Fibroblast of lung (primary cell): Measurements from ENCODE around the gene ZNF609. TPM values are rescaled to one million over a fixed set of nuclear protein-coding genes. Genes with fewer than 3 reads are reported as not detected.
A peak's percentile ranks its signal among the peaks of the same experiment; 100 is the strongest.

ENCODE experiments used
- DNase-seq, 2 donors: peaks; one replicate each; pipeline versions ENCODE4 v3.0.0 to v3.0.0-alpha.2; 2010; ENCODE audit warnings: low read depth in 2 of 2
- H2AFZ ChIP-seq: 2 replicates; pipeline ENCODE4 v1.5.1; 2012; ENCODE audit warnings: low read length, control low read depth, inconsistent platforms
- H3K27ac ChIP-seq: 2 replicates; pipeline ENCODE4 v1.5.1; 2011; ENCODE audit warnings: low read length, control low read depth; ENCODE audit not compliant: insufficient read depth
- H3K27me3 ChIP-seq: 2 replicates; pipeline ENCODE4 v1.5.1; 2011; ENCODE audit warnings: mild to moderate bottlenecking, low read length; ENCODE audit not compliant: control insufficient read depth, insufficient read depth
- H3K36me3 ChIP-seq: 2 replicates; pipeline ENCODE4 v1.5.1; 2011; ENCODE audit warnings: low read length; ENCODE audit not compliant: control insufficient read depth, insufficient read depth
- H3K4me1 ChIP-seq: 2 replicates; pipeline ENCODE4 v1.5.1; 2011; ENCODE audit warnings: low read length; ENCODE audit not compliant: control insufficient read depth, insufficient read depth; ENCODE audit errors: extremely low read depth
- H3K4me2 ChIP-seq: 2 replicates; pipeline ENCODE4 v1.5.1; 2011; ENCODE audit warnings: low read length, control low read depth; ENCODE audit not compliant: insufficient read depth; ENCODE audit errors: extremely low read depth
- H3K4me3 ChIP-seq, 4 experiments: fragments of 200-600 bp in 1 of 4; sonication (generic) in 1 of 4; replicated peaks in 1 of 4; 2 replicates each; pipeline ENCODE4 v1.5.1; 2011 to 2016; ENCODE audit warnings: low read length in 4 of 4, low read depth in 3 of 4, mild to moderate bottlenecking in 3 of 4, control low read depth in 2 of 4, inconsistent platforms in 1 of 4, mixed read lengths in 1 of 4; ENCODE audit not compliant: insufficient read depth in 1 of 4; ENCODE audit errors: control extremely low read depth in 1 of 4
- H3K79me2 ChIP-seq: 2 replicates; pipeline ENCODE4 v1.5.1; 2012; ENCODE audit warnings: mild to moderate bottlenecking, low read length, inconsistent platforms; ENCODE audit not compliant: control insufficient read depth, insufficient read depth
- H3K9ac ChIP-seq: 2 replicates; pipeline ENCODE4 v1.5.1; 2011; ENCODE audit warnings: mild to moderate bottlenecking, low read length, control low read depth; ENCODE audit not compliant: insufficient read depth
- H3K9me3 ChIP-seq: 2 replicates; pipeline ENCODE4 v1.5.1; 2012; ENCODE audit warnings: low read depth, low read length; ENCODE audit not compliant: control insufficient read depth, insufficient read depth
- H4K20me1 ChIP-seq: 2 replicates; pipeline ENCODE4 v1.5.1; 2011; ENCODE audit warnings: low read length; ENCODE audit not compliant: control insufficient read depth, insufficient read depth; ENCODE audit errors: extremely low read depth
- CTCF ChIP-seq, 2 donors: IDR thresholded peaks in 1 of 2; conservative IDR thresholded peaks in 1 of 2; 1 replicate in 1 of 2; 2 replicates in 1 of 2; pipeline ENCODE4 v1.5.1; 2011 to 2012; ENCODE audit warnings: low read length in 2 of 2, control low read depth in 1 of 2, inconsistent platforms in 1 of 2, low read depth in 1 of 2, mild to moderate bottlenecking in 1 of 2
- EZH2 ChIP-seq: IDR thresholded peaks from 2 replicates; pipeline ENCODE4 v1.5.1; 2012; ENCODE audit warnings: low read length, control low read depth, mild to moderate bottlenecking; ENCODE audit errors: missing control alignments
- polyA plus RNA-seq, 2 donors: library from polyadenylated mRNA; depleted of rRNA in 1 of 2; stranded (reverse) in 1 of 2; unstranded in 1 of 2; fragments of >200 nt; gene quantifications; 2 replicates each; pipeline ENCODE4 v1.2.1, GENCODE V29; 2011 to 2012; ENCODE audit warnings: missing spikeins in 1 of 2
- total RNA-seq: library from RNA; depleted of rRNA; stranded (reverse); fragments of >200 nt; gene quantifications from 2 replicates; pipeline ENCODE4 v1.2.1, GENCODE V29; 2014

ZNF609 gene
- total and polyA plus RNA-seq, 2 donors (not counting 1 experiment from before 2014, with no cell fraction given), result 10.8 to 14.7 TPM

- TF ChIP-seq EZH2 (no peak), CTCF (conservative IDR thresholded peaks at IDR 0.05 in 1 of 2, IDR thresholded peaks at IDR 0.05 in 1 of 2; ENCODE audit: low read depth in 1 of 2, low read length in 2 of 2) (no peak)
- Histone ChIP-seq H3K36me3 (peaks cover 2% of the 10 kb centered on the region), H2AFZ (no peak overlapping the region)
Measured at GRCh38 chr15:64423970-64424369, 36.4 kb upstream of the ZNF609 start.

GRCh38 chr15:64425221-64425620 is 35.2 kb upstream of the ZNF609 start:
- Histone ChIP-seq H3K36me3 (peaks cover 2% of the 10 kb centered on the region), H3K27ac (no peak overlapping the region), H3K79me2 (no peaks in the 10 kb centered on the region), H3K4me2 (no peak overlapping the region), H2AFZ (no peak overlapping the region), H3K4me1 (peaks cover 4% of the 10 kb centered on the region), H3K27me3 (no peaks in the 10 kb centered on the region), H3K9me3 (no peaks in the 10 kb centered on the region), H3K9ac (no peak overlapping the region), H4K20me1 (no peaks in the 10 kb centered on the region), H3K4me3 (no peak overlapping the region)
- no peak for TF ChIP-seq EZH2
- TF ChIP-seq CTCF (conservative IDR thresholded peaks at IDR 0.05 in 1 of 2, IDR thresholded peaks at IDR 0.05 in 1 of 2; ENCODE audit: low read depth in 1 of 2, low read length in 2 of 2), result no peak
- no peak for DNase-seq

More at GRCh38 chr15:64423970-64424369, 36.4 kb upstream of the ZNF609 start:
- no peak for DNase-seq
- Histone ChIP-seq H3K79me2 (no peaks in the 10 kb centered on the region), H3K9me3 (no peaks in the 10 kb centered on the region), H3K4me1 (no peaks in the 10 kb centered on the region), H3K27ac (no peak overlapping the region), H4K20me1 (no peaks in the 10 kb centered on the region), H3K27me3 (no peaks in the 10 kb centered on the region), H3K9ac (no peak overlapping the region), H3K4me2 (no peak overlapping the region), H3K4me3 (no peak overlapping the region)

- no peak overlapping the region for H3K27ac ChIP-seq
- TF ChIP-seq CTCF (conservative IDR thresholded peaks at IDR 0.05 in 1 of 2, IDR thresholded peaks at IDR 0.05 in 1 of 2; ENCODE audit: low read depth in 1 of 2, low read length in 2 of 2), result peak; percentile 7 to 20
- no peak for TF ChIP-seq EZH2
- H2AFZ ChIP-seq, result no peak overlapping the region
- H3K27me3 ChIP-seq, result no peaks in the 10 kb centered on the region
- no peaks in the 10 kb centered on the region for H3K36me3 ChIP-seq
- H3K9ac ChIP-seq, result no peak overlapping the region
- no peak overlapping the region for H3K4me2 ChIP-seq
- DNase-seq, result peak; percentile 37 to 65
- no peaks in the 10 kb centered on the region for H3K9me3 ChIP-seq
- H4K20me1 ChIP-seq, result no peaks in the 10 kb centered on the region
- H3K4me3 ChIP-seq, result no peak overlapping the region
- no peaks in the 10 kb centered on the region for H3K79me2 ChIP-seq
- H3K4me1 ChIP-seq, result peaks cover 4% of the 10 kb centered on the region
Measured at GRCh38 chr15:64426845-64427465, 33.4 kb upstream of the ZNF609 start.
